ENCODE measurements around the gene ATP2C2.
"Not testable (repeated sequence)": the region's sequence is repeated elsewhere in the genome, so short reads cannot be mapped to it uniquely, and the experiment has no call there.

ATP2C2 gene

GRCh38 chr16:84396537-84397008 lies 28.2 kb downstream of the ATP2C2 start:
- DNase-seq (ENCODE audit: low read depth in 3 of 3) = no peak

- no peak for DNase-seq (ENCODE audit: low read depth in 3 of 3)
These were observed 28.8 kb downstream of the ATP2C2 start for GRCh38 chr16:84397090-84397489.

GRCh38 chr16:84398701-84399100 lies 30.4 kb downstream of the ATP2C2 start:
- no peak for DNase-seq (ENCODE audit: low read depth in 3 of 3)

GRCh38 chr16:84399912-84400311 lies 31.6 kb downstream of the ATP2C2 start:
- not testable (repeated sequence) for DNase-seq (ENCODE audit: low read depth in 3 of 3)

GRCh38 chr16:84403435-84403834 lies 35.1 kb downstream of the ATP2C2 start:
- DNase-seq (ENCODE audit: low read depth in 3 of 3) = not testable (repeated sequence)

- DNase-seq (ENCODE audit: low read depth in 3 of 3) = no peak
These were observed 36.0 kb downstream of the ATP2C2 start for GRCh38 chr16:84404324-84404723.

GRCh38 chr16:84404936-84405639 lies 36.8 kb downstream of the ATP2C2 start:
- no peak for DNase-seq (ENCODE audit: low read depth in 3 of 3)

GRCh38 chr16:84406006-84406963 lies 37.9 kb downstream of the ATP2C2 start:
- DNase-seq (ENCODE audit: low read depth in 3 of 3) = no peak

GRCh38 chr16:84407588-84408313 lies 39.4 kb downstream of the ATP2C2 start:
- DNase-seq (ENCODE audit: low read depth in 3 of 3) = no peak

- no peak for DNase-seq (ENCODE audit: low read depth in 3 of 3)
These were observed 40.0 kb downstream of the ATP2C2 start for GRCh38 chr16:84408314-84408690.

- no peak for DNase-seq (ENCODE audit: low read depth in 3 of 3)
These were observed 40.5 kb downstream of the ATP2C2 start for GRCh38 chr16:84408856-84409255.

GRCh38 chr16:84410361-84411138 lies 42.2 kb downstream of the ATP2C2 start:
- DNase-seq (ENCODE audit: low read depth in 3 of 3) = no peak

GRCh38 chr16:84411768-84412167 lies 43.4 kb downstream of the ATP2C2 start:
- DNase-seq (ENCODE audit: low read depth in 3 of 3) = no peak

GRCh38 chr16:84412262-84412661 lies 43.9 kb downstream of the ATP2C2 start:
- no peak for DNase-seq (ENCODE audit: low read depth in 3 of 3)

GRCh38 chr16:84413244-84414004 lies 45.1 kb downstream of the ATP2C2 start:
- no peak for DNase-seq (ENCODE audit: low read depth in 3 of 3)

- DNase-seq (ENCODE audit: low read depth in 3 of 3) = no peak
These were observed 46.5 kb downstream of the ATP2C2 start for GRCh38 chr16:84414789-84415326.

GRCh38 chr16:84416407-84417321 lies 48.3 kb downstream of the ATP2C2 start:
- no peak for DNase-seq (ENCODE audit: low read depth in 3 of 3)

GRCh38 chr16:84418056-84418849 lies 49.9 kb downstream of the ATP2C2 start:
- DNase-seq (ENCODE audit: low read depth in 3 of 3) = no peak
